Astrocyte of the spinal cord (primary cell): ENCODE data around the gene PINK1.

Experiments
- DNase-seq: peaks from one replicate; pipeline ENCODE4 v3.0.0; 2011; ENCODE audit warnings: low read depth, low spot score
- H3K4me3 ChIP-seq: 2 replicates; pipeline ENCODE4 v1.5.1; 2011; ENCODE audit warnings: low read depth, mild to moderate bottlenecking, low read length, moderate library complexity
- in situ Hi-C: cut with HindIII; loops from 2 replicates; pipeline ENCODE4 v1.10.0; 2017; ENCODE audit warnings: low sequenced_read_pairs
- TF ChIP-seq, protein P1 (sequence below): IDR thresholded peaks from 2 replicates; pipeline ENCODE4 v1.5.1; 2012; ENCODE audit warnings: low read depth, mild to moderate bottlenecking, low read length, inconsistent platforms

PINK1 gene

DNA sequence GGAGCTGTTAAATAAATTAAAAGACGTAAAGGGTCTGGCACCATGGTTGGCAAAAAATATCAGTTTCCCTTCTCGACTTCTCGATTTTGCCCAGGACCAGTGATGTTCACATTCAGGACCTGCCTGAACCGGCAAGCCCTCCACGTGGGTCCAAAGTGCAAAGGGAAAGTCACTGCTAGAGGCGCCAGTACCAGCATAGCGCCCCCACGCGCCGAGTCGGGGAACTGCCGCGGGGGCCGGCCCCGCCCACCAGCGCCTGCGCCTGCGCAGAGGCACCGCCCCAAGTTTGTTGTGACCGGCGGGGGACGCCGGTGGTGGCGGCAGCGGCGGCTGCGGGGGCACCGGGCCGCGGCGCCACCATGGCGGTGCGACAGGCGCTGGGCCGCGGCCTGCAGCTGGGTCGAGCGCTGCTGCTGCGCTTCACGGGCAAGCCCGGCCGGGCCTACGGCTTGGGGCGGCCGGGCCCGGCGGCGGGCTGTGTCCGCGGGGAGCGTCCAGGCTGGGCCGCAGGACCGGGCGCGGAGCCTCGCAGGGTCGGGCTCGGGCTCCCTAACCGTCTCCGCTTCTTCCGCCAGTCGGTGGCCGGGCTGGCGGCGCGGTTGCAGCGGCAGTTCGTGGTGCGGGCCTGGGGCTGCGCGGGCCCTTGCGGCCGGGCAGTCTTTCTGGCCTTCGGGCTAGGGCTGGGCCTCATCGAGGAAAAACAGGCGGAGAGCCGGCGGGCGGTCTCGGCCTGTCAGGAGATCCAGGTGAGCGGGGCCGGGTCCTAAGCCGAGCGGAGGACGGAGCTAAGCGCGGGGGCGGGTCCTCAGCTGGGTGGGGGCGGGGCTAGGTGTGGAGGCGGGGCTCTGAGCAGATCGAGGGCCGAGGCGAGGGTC is at the start of gene PINK1:
TSS of gene PINK1 (plus strand) at position 269 of the 875 bp plus-strand sequence. CDS start at position 360, 91 bp downstream.
- peak within 1 kb of the TSS; percentile 65 for H3K4me3 ChIP-seq
- peak; percentile 64 for DNase-seq
- TF ChIP-seq, protein P1, sequence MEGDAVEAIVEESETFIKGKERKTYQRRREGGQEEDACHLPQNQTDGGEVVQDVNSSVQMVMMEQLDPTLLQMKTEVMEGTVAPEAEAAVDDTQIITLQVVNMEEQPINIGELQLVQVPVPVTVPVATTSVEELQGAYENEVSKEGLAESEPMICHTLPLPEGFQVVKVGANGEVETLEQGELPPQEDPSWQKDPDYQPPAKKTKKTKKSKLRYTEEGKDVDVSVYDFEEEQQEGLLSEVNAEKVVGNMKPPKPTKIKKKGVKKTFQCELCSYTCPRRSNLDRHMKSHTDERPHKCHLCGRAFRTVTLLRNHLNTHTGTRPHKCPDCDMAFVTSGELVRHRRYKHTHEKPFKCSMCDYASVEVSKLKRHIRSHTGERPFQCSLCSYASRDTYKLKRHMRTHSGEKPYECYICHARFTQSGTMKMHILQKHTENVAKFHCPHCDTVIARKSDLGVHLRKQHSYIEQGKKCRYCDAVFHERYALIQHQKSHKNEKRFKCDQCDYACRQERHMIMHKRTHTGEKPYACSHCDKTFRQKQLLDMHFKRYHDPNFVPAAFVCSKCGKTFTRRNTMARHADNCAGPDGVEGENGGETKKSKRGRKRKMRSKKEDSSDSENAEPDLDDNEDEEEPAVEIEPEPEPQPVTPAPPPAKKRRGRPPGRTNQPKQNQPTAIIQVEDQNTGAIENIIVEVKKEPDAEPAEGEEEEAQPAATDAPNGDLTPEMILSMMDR: peak; percentile 95
- in situ Hi-C loops: no loop called here

DNA sequence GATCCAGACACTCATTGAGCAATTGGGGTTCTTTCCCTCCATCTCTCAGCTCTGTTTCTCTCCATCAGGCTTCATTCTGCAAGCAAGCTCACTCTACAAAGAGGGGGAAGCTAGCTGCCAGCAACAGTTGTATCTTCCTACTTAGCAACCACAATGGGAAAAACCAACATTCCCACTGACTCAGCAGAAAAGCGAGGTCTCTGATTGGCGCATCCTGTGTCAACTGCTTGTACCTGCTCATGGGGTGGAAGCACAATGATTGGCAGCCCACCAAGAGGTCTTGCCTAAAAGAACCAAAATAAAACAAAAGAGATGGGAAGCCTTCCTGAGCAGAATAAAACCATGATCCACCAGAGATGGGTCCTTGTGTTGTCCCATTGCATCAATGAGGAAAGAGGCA is 48.4 kb upstream of the PINK1 start:
- DNase-seq: peak; percentile 37
- in situ Hi-C loops: no loop called here
- TF ChIP-seq, protein P1: no peak
- no peak overlapping the region for H3K4me3 ChIP-seq

DNA sequence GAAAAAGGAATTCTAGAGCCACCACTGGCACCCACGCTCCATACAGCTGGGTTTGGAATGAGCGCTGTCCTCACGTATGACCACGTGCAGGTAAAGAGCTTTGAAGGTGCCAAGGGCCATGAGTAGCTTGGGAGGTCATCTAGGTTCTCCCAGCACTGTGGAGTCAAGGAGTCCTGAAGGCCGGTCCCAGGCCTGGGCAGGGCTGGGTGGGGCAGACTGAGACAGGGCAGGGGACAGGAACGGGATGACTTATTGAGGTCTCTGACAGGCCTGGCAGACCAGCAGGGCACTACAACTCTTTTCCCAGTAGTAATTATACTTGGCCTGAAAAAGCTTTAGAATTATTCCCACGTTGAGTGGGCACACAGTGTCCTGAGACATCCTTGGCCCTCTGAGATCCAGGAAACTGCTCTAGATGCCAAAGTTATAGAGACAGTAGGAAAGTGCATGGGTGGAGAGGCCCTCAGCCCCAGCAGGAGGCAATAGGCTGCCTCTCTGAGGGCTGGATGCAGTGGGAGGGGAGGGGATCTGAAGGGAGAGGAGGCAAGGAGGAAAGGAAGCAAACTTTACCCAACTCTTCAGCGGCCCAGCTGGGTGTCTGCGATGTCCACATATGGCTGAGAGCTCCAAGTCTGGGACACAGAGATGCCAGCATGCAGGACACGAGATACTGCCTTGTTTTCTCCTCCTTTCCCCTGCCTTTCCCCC is 46.2 kb upstream of the PINK1 start:
- H3K4me3 ChIP-seq: no peak overlapping the region
- DNase-seq: no peak
- TF ChIP-seq, protein P1: no peak
- in situ Hi-C loops: no loop called here

DNA sequence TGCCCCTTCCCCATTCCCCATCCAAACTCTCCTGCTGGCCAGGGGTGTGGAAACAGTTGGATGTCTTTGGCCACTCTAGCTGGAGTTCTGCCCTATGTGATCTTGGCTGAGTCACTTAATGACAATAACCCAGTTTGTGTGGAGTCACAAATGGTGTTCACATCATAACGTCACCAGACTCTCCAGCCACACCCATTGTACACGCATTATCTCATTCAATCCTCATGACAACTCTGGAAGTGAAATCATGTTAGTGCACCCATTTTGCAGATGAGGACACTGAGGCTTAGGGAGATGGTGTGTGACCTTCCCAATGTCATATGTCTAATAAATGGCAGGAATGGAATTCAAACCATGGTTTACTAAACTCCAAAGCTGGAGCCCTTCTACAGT is 45.6 kb upstream of the PINK1 start:
- DNase-seq: peak; percentile 17
- TF ChIP-seq, protein P1: no peak
- in situ Hi-C loops: no loop called here
- H3K4me3 ChIP-seq: no peak overlapping the region

DNA sequence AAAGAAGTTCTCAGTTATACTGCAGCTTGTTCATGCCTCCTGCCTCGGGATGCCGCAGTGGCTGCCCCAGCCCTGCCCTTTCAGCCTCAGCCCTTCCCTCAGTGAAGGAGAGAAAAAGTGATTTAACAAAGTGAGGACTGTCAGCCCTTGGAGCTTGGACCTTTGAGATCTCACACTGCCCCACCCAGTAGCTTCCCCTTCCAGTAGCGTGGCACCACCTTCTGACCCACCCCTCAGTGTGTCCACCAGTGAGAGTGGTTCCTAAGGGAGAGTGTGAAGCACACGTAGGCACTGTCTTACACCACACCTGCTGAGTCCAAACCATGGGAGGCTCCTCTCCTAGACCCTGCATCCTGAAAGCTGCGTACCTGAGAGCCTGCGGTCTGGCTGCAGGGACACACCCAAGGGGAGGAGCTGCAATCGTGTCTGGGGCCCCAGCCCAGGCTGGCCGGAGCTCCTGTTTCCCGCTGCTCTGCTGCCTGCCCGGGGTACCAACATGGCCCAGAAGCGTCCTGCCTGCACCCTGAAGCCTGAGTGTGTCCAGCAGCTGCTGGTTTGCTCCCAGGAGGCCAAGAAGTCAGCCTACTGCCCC is 44.5 kb upstream of the PINK1 start, which contains the start of gene CDA:
TSS of gene CDA (plus strand) at position 464 of the 592 bp plus-strand sequence. CDS start at position 497, 33 bp downstream.
- TF ChIP-seq, protein P1: no peak
- in situ Hi-C loops: no loop called here
- DNase-seq: no peak
- no peak within 1 kb of the TSS for H3K4me3 ChIP-seq
